Panc1 (cell line): ENCODE data around the gene TOM1L1.

Source experiments
- CTCF ChIP-seq: fragments of 450-650 bp; IDR thresholded peaks from 2 replicates; pipeline ENCODE4 v1.5.1; 2017; ENCODE audit warnings: mild to moderate bottlenecking
- POLR2AphosphoS5 ChIP-seq: IDR thresholded peaks from 2 replicates; pipeline ENCODE4 v1.6.1; 2012; ENCODE audit warnings: mild to moderate bottlenecking, low read depth, low read length, moderate library complexity
- SIN3A ChIP-seq: IDR thresholded peaks from 2 replicates; pipeline ENCODE4 v1.6.1; 2012; ENCODE audit warnings: low read depth, mild to moderate bottlenecking, low read length, moderate library complexity, borderline replicate concordance; ENCODE audit not compliant: insufficient read depth

GRCh38 chr17:54944796-54945195, 44.1 kb downstream of the TOM1L1 start:
- TF ChIP-seq CTCF = no peak
- TF ChIP-seq POLR2AphosphoS5 = no peak
- TF ChIP-seq SIN3A = no peak
